Measurements from ENCODE around the gene WNT3. TPM values are rescaled to one million over a fixed set of nuclear protein-coding genes. Genes with fewer than 3 reads are reported as not detected.
"Not testable (repeated sequence)": the region's sequence is repeated elsewhere in the genome, so short reads cannot be mapped to it uniquely, and the experiment has no call there.

WNT3 gene
- total RNA-seq, 1 donor from 2014 or later = 3.3 TPM

- Histone ChIP-seq H3K27me3 (peaks cover 8% of the 10 kb centered on the region), H3K9me3 (no peaks in the 10 kb centered on the region), H3K4me1 (peaks cover 7% of the 10 kb centered on the region), H3K36me3 (no peaks in the 10 kb centered on the region), H3K27ac (no peak overlapping the region), H3K4me3 (peak overlapping the region; percentile 23)
- no peak for ATAC-seq
- TF ChIP-seq CTCF (IDR thresholded peaks at IDR 0.05) = no peak
- no peak for DNase-seq
- intact Hi-C loops (cut with DNase I) = no loop called here
Measured at GRCh38 chr17:46769531-46770438, 48.7 kb downstream of the WNT3 start.

- H3K27ac ChIP-seq; H3K27me3 ChIP-seq; H3K4me1 ChIP-seq; H3K4me3 ChIP-seq; H3K36me3 ChIP-seq; H3K9me3 ChIP-seq; ATAC-seq; DNase-seq; intact Hi-C loops (cut with DNase I): not testable (repeated sequence)
Measured at GRCh38 chr17:46768896-46769295, 49.6 kb downstream of the WNT3 start.

GRCh38 chr17:46768540-46768870, 50.0 kb downstream of the WNT3 start:
- Histone ChIP-seq H3K27me3 (peaks cover under 1% of the 10 kb centered on the region), H3K36me3 (no peaks in the 10 kb centered on the region), H3K27ac (no peak overlapping the region), H3K4me1 (peaks cover 7% of the 10 kb centered on the region), H3K4me3 (no peak overlapping the region), H3K9me3 (no peaks in the 10 kb centered on the region)
- intact Hi-C loops (cut with DNase I) = no loop called here
- TF ChIP-seq CTCF (IDR thresholded peaks at IDR 0.05) = no peak
- no peak for ATAC-seq
- DNase-seq = no peak

- Histone ChIP-seq H3K27ac (no peak overlapping the region), H3K4me3 (no peak overlapping the region), H3K27me3 (no peaks in the 10 kb centered on the region), H3K9me3 (no peaks in the 10 kb centered on the region), H3K36me3 (no peaks in the 10 kb centered on the region), H3K4me1 (no peaks in the 10 kb centered on the region)
- intact Hi-C loops (cut with DNase I) = no loop called here
- no peak for TF ChIP-seq CTCF (IDR thresholded peaks at IDR 0.05)
- ATAC-seq (no peak), DNase-seq (no peak)
Measured at GRCh38 chr17:46766493-46767491, 51.7 kb downstream of the WNT3 start.

GRCh38 chr17:46765453-46765852, 53.0 kb downstream of the WNT3 start:
- ATAC-seq (no peak), DNase-seq (no peak)
- Histone ChIP-seq H3K9me3 (no peaks in the 10 kb centered on the region), H3K27ac (no peak overlapping the region), H3K36me3 (no peaks in the 10 kb centered on the region), H3K27me3 (no peaks in the 10 kb centered on the region), H3K4me1 (no peaks in the 10 kb centered on the region), H3K4me3 (no peak overlapping the region)
- intact Hi-C loops (cut with DNase I) = no loop called here
- TF ChIP-seq CTCF (IDR thresholded peaks at IDR 0.05) = no peak
